GM21576 (cell line): ENCODE measurements around the gene TCOF1.

Experiments
- ATAC-seq: cut with Tn5 transposase; IDR thresholded peaks from one replicate; pipeline ENCODE4 v1.9.1; 2021; ENCODE audit warnings: mild to moderate bottlenecking, moderate library complexity; ENCODE audit not compliant: unreplicated experiment

The TCOF1 gene

GRCh38 chr5:150386024-150386855, 28.7 kb downstream of the TCOF1 start:
- no peak for ATAC-seq

DNA sequence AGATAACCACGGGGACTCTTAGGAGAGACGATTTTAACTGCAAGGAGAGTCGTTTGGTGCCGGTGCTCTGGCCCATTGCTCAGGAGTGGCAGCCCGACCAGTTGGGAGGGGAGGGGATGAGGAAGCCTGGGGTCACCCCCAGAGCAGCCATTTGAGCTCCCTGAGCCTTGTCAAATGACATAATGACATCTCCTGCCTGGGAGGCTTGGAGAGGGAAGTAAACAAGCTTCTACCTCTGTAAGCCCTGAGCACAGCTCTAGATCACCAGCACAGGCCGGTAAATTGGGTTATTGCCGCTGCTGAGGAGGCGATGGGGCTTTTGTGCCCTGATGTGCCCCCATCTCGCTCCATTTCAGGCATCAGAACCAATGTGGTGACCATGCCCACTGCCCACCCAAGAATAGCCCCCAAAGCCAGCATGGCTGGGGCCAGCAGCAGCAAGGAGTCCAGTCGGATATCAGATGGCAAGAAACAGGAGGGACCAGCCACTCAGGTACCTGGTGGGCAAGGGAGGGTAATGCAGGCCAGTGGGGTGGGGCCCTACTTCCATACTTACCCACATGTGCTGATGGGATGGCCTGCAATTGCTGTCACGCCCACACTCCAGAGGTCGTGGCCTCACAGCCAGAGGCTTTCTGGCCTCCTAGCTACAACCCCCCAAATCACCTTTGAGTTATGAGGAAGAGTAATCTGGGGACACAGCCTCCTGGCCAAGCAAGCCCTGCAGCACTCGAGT, 32.2 kb downstream of the TCOF1 start:
- ATAC-seq: no peak

- ATAC-seq: no peak
These were observed 33.8 kb downstream of the TCOF1 start for GRCh38 chr5:150391064-150391834.

DNA sequence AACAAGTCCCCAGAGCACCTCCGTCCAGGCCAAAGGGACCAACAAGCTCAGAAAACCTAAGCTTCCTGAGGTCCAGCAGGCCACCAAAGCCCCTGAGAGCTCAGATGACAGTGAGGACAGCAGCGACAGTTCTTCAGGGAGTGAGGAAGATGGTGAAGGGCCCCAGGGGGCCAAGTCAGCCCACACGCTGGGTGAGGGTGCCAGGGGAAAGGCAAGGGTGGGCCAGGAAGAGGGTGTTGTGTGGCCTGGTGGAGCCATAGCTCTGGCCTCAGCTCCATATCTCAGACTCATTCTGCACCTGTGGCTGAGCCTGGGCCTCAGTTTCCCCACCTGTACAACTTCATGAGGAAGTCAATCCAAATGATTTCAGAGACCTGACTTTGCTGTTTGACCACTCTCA, 34.5 kb downstream of the TCOF1 start:
- no peak for ATAC-seq

DNA sequence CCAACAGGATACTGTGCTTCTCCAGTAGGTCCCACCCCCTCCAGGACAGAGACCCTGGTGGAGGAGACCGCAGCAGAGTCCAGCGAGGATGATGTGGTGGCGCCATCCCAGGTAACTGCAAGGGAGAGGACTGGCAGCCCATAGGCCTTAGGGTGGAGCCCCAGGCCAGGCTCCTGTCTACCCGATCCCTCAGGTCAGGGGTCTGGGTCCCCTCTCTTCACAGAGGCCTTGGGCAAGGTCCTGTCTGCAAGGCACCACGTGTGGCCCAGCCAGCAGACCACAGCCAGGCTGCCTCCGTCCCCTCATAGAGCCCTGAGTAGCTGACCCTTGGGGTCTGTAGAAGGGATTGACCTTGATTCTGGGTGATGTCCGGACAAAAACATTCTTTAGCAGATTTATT, 35.2 kb downstream of the TCOF1 start:
- no peak for ATAC-seq

DNA sequence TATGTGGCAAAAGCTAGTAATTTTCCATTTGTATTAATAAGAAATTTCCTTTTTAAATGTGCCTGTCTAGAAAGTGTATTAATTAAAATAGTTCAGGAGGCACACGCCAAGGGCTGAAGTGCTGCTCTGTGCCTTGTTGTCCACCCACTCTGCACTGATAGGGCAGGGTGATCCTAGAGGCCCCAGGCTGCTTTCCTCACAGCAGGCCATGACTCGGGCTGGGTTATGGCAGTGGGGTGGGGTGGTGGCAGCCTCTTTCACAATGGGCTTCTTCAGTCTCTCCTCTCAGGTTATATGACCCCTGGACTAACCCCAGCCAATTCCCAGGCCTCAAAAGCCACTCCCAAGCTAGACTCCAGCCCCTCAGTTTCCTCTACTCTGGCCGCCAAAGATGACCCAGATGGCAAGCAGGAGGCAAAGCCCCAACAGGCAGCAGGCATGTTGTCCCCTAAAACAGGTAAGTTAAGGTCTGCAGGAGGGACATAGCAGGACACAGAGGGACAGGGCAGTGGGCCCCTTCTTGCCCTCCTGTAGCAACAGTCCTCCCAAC, 35.7 kb downstream of the TCOF1 start:
- no peak for ATAC-seq

GRCh38 chr5:150394131-150394530, 36.6 kb downstream of the TCOF1 start:
- ATAC-seq: no peak

- ATAC-seq: no peak
These were observed 37.6 kb downstream of the TCOF1 start for GRCh38 chr5:150394912-150395687.

GRCh38 chr5:150395688-150395975, 38.1 kb downstream of the TCOF1 start:
- no peak for ATAC-seq

- ATAC-seq: no peak
These were observed 38.8 kb downstream of the TCOF1 start for GRCh38 chr5:150396267-150396666.

GRCh38 chr5:150397146-150397781, 39.8 kb downstream of the TCOF1 start:
- ATAC-seq: no peak

DNA sequence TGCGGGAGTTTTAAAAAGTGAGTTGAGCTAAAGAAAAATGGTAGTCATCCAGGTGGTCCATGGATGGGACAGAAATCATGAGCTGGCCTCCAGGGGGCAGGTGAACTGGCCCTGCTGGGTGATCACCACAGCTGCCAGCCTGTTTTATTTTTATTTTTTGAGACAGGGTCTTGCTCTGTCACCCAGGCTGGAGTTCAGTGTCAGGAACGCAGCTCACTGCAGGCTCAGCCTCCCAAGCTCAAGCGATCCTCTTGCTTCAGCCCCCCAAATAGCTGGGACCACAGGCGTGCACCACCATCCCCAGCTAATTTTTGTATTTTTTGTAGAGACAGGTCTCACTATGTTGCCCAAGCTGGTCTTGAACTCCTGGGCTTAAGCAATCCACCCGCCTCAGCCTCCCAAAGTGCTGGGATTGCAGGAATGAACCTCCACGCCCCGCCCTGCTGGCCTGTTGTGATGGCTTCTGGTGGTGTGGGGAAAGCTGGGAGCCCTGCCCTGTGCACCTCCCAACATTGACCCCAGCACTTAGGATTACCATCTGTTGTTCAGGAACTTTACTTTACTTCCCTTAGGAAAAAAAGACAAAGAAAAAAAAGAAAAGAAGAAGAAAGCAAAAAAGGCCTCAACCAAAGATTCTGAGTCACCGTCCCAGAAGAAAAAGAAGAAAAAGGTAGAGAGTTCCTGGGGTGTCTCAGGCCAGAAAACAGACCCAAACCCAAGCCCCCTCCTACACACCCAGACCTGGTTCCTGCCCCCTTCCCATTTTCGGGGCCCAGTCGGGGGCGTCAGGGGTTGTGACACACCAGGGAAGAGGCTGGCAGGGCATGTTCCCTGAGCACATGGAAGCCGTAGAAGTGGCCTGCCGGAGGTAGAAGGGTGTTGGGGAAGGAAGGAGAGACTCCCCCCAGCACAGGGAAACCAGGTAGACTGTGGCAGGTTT, 40.6 kb downstream of the TCOF1 start:
- ATAC-seq: no peak

- peak; percentile 75 for ATAC-seq
These were observed 41.4 kb downstream of the TCOF1 start for GRCh38 chr5:150398722-150399523.

DNA sequence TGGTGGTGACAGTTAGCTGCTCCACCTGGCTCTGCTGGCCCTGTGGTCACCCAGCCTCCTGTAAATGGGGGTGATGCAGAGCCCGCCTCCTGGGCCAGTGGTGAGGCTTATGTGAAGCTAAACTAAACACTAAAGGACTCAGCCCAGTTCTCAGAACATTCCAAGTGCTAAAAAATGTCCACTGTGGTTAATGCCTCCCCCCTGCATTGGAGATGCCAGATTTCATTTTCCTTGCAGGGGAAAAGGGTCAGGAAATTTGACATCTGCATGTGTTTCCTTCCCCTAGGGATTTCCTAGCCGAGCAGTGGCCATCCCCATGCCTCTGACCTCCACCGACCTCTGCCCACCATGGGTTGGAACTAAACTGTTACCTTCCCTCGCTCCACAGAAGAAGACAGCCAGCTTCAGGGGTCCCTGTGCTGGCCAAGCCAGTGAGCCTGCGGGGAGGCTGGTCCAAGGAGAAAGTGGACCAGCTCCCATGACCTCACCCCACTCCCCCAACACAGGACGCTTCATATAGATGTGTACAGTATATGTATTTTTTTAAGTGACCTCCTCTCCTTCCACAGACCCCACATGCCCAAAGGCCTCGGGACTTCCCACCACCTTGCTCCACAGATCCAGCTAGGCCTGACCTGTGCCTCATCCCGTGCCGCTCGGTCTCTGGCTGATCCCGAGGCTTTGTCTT, 42.2 kb downstream of the TCOF1 start:
- ATAC-seq: no peak

- ATAC-seq: no peak
These were observed 43.0 kb downstream of the TCOF1 start for GRCh38 chr5:150400316-150401075.

GRCh38 chr5:150401076-150401375, 43.5 kb downstream of the TCOF1 start:
- no peak for ATAC-seq
